Upper lobe of left lung (tissue), 4 donors: Measurements from ENCODE around the gene QPCT.

Source experiments
- POLR2A ChIP-seq, 4 donors: fragments of 450-650 bp; IDR thresholded peaks; one replicate each; pipeline ENCODE4 v1.5.1; 2016 to 2017; ENCODE audit warnings: antibody characterized with exemption in 4 of 4, mild to moderate bottlenecking in 2 of 4
- POLR2AphosphoS5 ChIP-seq, 2 donors: sonication (generic); formaldehyde crosslinking; IDR thresholded peaks; one replicate each; pipeline ENCODE4 v1.5.1; 2017; ENCODE audit warnings: antibody characterized with exemption in 2 of 2
- TF ChIP-seq, protein P1 (sequence below), 6 experiments: fragments of 450-650 bp in 4 of 6; fragments of 200-600 bp in 2 of 6; sonication (generic) in 2 of 6; IDR thresholded peaks; one replicate each; pipeline ENCODE4 v1.5.1; 2016 to 2019; ENCODE audit warnings: antibody characterized with exemption in 6 of 6

DNA sequence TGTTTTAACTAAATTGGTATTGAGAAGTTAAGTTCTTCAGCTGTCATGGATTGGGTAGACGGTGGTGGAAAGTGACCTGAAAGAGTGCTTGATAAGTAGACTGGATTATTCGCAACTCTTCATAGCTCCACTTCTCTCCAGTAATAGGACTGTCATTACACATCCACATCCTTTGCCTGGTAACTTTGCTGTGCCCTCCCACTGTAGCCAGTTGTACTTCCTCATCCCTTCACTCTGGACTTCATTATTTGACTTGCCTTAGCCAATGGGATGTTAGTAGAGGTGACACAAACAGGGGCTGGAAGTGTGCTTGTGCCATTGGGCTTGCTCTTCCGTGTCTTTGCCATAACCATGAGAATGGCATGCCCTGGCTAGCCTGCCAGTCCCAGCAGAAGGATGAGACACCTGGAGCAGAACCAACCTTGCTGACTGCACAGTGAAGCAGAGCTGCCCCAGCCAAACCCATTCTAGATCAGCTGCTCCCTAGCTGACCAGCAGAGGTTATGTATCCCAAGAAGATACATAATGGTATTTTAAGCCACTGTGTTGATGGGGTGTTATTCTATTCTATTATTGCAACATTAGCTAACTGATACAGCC, 16.9 kb downstream of the QPCT start:
- TF ChIP-seq, protein P1, sequence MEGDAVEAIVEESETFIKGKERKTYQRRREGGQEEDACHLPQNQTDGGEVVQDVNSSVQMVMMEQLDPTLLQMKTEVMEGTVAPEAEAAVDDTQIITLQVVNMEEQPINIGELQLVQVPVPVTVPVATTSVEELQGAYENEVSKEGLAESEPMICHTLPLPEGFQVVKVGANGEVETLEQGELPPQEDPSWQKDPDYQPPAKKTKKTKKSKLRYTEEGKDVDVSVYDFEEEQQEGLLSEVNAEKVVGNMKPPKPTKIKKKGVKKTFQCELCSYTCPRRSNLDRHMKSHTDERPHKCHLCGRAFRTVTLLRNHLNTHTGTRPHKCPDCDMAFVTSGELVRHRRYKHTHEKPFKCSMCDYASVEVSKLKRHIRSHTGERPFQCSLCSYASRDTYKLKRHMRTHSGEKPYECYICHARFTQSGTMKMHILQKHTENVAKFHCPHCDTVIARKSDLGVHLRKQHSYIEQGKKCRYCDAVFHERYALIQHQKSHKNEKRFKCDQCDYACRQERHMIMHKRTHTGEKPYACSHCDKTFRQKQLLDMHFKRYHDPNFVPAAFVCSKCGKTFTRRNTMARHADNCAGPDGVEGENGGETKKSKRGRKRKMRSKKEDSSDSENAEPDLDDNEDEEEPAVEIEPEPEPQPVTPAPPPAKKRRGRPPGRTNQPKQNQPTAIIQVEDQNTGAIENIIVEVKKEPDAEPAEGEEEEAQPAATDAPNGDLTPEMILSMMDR (IDR thresholded peaks at IDR 0.05), result no peak
- no peak for TF ChIP-seq POLR2A (IDR thresholded peaks at IDR 0.05)
- TF ChIP-seq POLR2AphosphoS5 (IDR thresholded peaks at IDR 0.05), result no peak
